ENCODE results near the gene ART5.
"Not testable (repeated sequence)": the region's sequence is repeated elsewhere in the genome, so short reads cannot be mapped to it uniquely, and the experiment has no call there.

Gene ART5

GRCh38 chr11:3657331-3657730, 15.5 kb upstream of the ART5 start:
- not testable (repeated sequence) for DNase-seq

DNA sequence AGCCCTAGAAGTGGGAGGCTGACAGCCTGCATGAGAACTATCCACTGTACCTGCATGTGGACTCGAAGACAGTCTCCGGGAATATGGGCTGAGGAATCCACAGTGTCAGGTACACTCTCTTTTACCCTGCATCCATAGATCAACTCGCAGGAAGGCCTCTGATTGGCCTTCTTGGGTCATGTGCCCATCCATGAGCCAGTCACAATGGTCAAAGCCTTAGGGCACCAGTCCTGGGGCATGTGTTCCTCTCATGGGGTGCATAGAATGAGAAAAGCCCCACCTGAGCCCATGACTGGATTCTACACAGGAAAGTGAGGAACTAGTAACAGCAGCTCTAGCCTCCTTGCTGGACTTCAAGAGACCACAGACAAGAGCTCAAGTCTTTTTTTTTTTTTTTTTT, 13.8 kb upstream of the ART5 start:
- no peak for DNase-seq

GRCh38 chr11:3652514-3652913, 10.7 kb upstream of the ART5 start:
- DNase-seq: not testable (repeated sequence)

- DNase-seq: not testable (repeated sequence)
Observed at GRCh38 chr11:3649374-3649773, 7.6 kb upstream of the ART5 start.

DNA sequence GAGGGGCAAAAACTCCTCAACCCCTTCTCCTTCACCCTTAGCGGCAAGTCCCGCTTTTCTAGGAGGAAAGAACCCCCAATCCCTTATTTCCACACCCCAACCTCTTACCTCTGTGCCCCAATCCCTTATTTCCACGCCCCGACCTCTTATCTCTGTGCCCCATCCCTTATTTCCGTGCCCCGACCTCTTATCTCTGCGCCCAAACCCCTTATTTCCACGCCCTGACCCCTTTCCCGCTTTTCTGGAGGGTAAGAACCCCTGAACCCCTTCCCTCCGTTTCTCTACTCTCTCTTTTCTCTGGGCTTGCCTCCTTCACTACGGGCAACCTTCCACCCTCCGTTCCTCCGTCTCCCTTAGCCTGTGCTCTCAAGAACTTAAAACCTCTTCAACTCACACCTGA, 7.1 kb upstream of the ART5 start:
- not testable (repeated sequence) for DNase-seq

- no peak for DNase-seq
Observed at GRCh38 chr11:3645552-3645951, 3.8 kb upstream of the ART5 start.

DNA sequence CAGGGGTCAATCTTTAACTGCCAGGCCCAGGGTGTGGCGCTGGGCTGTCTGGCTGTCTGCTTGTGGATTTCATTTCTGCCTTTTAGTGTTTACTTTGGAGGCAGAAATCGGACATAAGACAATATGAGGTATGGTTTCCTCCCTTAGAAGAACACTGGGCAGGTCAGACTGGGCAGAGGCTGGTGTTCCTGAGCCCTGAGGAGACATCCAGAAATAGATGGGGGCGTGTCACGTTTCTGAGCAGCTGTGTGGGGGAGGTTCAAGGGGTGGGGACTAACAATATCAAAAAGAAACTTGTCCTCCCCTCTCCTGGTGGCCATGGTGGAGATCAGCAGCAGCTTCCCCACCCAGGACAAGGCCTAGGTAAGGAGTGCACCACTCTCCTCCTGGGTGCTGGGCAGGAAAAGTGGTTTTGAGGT, 3.0 kb upstream of the ART5 start, which contains the start of gene ART1:
Gene ART1 (plus strand): TSS at position 312 of the 419 bp plus-strand sequence. CDS start 14,086 bp downstream, outside the sequence.
- no peak for DNase-seq

GRCh38 chr11:3643102-3643546, 1.3 kb upstream of the ART5 start:
- not testable (repeated sequence) for DNase-seq

GRCh38 chr11:3642071-3642951, 519 bp upstream of the ART5 start:
- peak; percentile 97 for DNase-seq

GRCh38 chr11:3641191-3641590, 601 bp downstream of the ART5 start:
- DNase-seq: no peak

- DNase-seq: no peak
Observed at GRCh38 chr11:3639841-3640240, 2.0 kb downstream of the ART5 start.

GRCh38 chr11:3638513-3638912, 3.3 kb downstream of the ART5 start:
- DNase-seq: no peak

DNA sequence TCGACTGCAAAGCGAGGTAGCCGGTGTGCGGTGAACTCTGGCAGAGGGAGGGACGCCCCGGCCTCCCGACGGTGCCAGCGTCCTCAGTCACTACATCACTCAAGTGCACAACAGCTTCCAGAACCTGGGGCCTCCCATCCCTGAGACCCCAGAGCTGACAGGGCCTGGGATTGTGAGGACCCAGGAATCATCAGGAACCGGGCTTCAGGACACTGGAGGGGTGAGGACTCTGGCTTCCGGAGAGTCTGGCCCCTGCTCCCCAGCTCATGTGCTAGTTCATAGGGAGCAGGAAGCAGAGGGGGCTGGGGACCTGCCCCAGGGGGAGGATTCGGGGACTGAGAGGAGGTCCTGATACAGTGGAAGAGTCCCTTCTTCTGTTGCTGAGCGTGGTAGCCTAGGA, 4.6 kb downstream of the ART5 start:
- DNase-seq: no peak

DNA sequence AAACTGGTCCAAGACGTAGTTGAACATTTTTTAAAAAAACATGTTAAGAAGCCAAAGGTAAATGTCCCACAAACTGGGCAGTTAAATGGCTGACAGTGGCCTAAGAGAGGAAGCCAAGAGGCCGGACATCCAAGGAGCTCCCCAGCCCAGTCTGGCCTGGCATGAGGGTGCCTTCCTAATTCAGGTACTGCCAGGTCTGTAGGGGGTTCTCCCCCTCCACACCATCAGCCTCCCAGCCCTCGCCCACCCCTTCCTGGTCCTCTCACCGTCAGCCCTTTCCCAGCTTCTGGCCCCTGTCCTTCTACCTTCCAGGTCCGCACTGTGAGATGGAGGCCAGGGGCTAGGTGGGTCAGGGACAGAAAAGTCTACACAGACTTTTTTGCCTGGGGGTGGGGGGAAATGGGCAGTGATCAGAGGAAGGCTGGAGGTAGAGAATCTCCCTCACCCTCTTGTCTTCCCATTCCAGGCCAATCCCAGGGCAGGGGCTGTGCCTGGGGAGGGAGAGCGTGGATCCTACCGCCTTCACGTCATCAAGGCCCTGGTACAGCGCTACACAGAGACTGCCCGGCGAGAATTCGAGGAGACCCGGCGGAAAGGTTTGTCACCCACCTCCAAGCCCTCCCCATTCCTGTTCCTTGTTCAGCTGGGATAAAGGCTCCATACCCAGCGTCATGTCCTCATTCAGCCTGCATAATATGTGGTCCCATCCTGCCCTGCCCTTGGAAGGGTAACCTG, 6.0 kb downstream of the ART5 start:
- no peak for DNase-seq

- peak; percentile 41 for DNase-seq
Observed at GRCh38 chr11:3632070-3632660, 9.6 kb downstream of the ART5 start.

DNA sequence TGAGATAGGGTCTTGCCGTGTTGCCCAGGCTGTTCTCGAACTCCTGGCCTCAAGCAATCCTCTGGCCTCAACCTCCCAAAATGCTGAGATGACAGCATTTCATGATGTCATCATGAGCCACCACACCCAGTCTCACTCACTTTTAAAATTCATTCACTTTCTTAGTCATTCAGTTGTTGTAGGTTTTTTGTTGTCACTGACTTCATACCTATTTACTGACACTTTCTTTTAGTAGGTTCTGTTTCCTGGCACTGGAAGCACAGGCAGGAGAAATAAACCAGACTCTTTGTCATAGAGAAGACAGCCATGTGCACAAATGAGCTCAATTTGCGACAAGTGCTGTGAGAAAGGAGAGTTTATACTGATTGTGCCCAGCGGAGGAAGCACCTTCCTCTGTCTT, 10.5 kb downstream of the ART5 start:
- DNase-seq: peak; percentile 27

DNA sequence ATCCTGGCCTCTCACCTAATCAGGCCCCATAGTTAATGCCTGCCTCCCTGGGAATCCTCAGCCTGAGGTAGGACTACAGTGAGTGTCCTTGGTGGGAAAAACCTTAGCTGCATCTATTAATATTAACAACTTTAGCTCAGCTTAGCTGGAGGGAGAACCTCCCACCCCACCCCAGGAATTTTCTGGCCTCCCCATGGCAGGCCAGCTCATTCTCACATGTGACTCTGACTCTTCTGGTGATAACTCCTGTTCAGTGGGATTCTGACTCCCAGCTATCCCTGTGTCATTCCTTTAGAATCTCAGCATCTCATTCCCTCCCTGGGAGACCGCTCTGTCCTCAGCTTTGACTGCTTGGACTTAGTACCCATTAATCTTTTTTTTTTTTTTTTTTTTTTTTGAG, 14.5 kb downstream of the ART5 start:
- DNase-seq: peak; percentile 65

GRCh38 chr11:3626250-3626960, 15.4 kb downstream of the ART5 start:
- no peak for DNase-seq

DNA sequence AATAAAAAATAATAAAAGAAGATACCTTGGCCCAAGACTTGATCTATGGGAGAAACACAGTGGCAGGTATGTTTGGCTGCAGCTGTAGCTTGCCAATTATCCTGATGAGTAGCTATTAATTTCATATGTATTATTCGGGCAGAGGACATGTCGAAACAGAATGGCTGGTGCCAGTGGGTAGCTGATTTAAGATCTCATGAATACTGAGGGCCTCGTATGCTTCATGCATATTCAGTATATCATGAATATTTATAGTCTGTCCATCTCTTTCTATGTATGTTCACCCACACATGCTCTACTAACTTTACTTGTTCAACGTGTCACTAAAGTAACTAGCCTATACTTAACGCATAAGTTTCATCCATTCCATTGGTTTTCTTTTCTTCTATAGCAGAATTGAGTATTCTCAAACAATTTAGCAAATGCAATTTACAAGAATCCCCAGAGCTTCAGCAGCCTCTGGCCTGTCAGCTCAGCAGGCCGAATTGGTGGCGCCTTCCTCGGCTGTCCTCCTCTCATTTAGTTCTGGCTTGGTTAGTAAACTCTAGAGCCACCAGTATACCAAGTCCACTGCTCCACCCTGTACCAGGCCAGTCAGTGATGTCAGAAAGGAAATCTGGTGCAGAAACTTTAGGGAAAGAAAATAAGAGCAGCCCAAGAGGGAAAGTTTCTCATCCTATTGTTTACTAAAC, 17.9 kb downstream of the ART5 start:
- DNase-seq: peak; percentile 7

DNA sequence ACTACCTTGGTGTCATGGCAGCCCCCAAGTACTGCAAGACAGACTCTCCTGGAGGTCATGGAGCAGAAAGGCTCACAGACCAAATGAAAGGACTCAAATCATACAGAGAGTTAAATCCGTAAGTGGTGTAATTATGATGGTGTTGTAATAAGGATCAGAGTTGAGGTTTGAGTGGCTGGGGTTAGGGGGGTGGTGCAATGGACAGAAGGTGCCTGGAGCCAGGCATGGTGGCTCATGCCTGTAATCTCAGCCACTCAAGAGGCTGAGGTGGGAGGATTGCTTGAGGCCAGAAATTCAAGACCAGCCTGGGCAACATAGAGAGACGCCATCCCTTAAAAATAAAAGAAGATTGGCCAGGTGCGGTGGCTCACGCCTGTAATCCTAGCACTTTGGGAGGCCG, 18.7 kb downstream of the ART5 start:
- DNase-seq: peak; percentile 13

DNA sequence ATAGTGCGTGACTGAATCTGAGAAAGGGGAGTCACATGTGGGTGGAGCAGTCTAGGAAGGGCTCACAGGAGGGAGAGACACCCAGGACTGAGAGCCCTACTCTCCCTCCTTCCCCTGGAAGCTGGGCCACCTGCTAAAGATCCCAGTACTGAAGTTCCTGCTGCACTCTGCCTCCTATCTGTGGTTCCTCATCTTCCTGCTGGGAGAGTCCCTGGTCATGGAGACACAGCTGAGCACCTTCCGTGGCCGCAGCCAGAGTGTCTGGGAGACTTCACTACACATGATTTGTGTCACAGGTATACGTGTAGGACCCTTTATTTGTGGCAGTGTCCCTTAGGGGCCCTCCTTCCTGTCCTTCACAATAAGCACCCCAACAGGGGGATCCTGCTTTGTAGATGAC, 19.3 kb downstream of the ART5 start:
- no peak for DNase-seq

DNA sequence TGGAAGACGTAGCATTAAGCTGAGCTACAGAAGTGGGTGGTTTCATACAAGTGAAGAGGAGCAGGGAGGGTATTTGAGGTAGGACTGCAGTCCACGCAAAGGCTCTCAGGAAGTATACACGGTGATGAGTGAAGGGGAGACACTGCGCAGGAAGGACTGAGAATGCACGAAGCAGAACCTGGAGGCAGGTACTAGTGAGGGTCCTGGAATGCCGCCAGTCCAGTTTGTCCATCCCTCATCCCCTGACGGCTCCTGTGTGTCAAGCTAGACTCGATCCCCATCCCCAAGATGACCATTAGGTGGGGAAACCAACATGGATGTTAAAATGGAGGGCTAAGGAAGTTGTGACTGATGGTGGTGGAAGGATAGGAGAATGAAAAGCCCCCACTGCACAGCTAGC, 23.8 kb downstream of the ART5 start:
- peak; percentile 78 for DNase-seq
